T-helper 22 cell (primary cell): Measurements from ENCODE around the gene ADAM19.

ENCODE experiments used
- DNase-seq: peaks from one replicate; pipeline ENCODE4 v3.0.0-alpha.2; 2020; ENCODE audit warnings: low read depth

Gene ADAM19

DNA sequence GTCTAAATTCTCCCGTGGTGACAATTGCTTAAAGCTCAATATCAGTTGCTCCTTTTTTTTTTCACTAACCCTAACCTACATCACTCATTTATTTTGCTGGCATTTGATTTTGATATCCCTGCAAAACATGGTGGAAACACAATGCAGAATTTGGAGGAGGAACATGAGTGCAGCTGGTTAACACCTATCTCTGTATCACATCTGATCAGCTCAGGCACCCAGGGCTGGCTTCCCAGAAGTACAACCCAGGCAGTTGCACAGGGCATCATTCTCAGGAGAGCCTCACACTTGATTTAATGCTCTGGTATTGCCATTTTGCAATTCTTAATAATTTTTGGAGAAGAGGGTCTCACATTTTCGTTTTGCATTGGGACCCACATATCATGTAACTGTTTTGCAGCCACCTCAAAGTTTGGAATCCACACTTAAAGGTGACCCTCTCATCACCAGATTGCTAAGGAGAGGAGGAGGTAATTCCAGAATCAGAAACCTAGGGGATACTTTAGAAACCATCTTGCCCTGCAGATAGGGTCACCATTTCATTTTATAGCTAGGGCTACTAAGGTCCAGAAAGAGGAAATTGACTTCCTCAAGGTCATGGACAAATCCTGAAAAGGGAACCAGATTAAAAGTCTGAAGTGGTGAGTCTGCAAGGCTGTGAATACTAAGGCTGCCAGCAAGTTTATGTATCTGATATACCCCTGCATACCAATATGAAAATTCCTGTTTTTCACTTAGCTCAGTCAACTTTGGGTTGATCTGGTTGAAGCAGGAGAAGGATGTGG, 19.3 kb upstream of the ADAM19 start:
- DNase-seq, result no peak

DNA sequence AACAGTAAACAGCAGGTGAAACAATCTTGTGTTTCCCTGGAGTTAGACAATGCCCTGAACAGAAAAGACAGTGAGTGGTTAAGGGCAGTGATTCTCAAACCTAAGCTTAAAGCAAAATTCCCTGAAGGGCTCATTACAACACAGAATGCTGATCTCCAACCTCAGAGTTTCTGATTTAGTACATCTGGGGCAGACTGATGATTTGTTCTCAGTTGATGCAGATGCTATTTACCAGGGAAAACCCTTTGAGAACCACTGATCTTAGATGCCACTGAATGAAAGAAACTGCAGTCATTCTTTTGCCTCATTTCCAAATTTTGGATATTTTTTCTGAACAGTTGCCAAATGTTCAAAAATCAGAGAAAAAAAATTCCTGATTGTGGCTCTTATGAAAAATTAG, 18.7 kb upstream of the ADAM19 start:
- no peak for DNase-seq

DNA sequence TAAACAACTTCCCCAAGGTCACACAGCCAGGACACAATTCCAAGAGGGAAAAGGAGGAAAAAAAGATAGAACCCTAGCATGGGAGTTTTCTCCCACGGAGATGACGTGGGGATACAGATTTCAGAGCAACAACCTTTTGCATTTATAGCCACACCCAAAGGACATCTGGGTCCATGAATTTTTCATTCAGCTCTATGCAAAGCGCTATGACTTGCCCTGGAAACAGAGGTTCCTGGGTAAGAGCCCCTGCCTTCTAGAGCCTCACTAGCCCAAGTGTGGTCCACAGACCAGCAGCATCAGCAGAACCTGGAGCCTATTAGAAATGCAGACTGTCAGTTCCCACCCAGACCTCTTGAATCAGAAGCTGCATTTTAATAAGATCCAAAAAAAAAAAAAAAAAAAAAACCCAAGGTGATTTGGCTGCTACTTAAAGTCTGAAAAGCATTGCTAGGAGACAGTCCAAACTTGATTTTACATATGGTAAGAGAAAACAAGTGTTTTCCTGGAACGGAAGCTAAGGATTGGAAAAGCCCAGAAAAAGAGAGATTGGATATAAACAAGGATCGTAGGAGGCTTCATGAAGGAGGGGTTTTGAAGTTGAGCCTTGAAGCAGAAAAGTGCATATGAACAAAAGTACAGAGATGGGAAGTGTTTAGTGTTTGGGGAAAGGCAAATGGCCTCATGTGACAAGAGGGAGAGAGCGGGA, 17.6 kb upstream of the ADAM19 start:
- DNase-seq, result no peak

DNA sequence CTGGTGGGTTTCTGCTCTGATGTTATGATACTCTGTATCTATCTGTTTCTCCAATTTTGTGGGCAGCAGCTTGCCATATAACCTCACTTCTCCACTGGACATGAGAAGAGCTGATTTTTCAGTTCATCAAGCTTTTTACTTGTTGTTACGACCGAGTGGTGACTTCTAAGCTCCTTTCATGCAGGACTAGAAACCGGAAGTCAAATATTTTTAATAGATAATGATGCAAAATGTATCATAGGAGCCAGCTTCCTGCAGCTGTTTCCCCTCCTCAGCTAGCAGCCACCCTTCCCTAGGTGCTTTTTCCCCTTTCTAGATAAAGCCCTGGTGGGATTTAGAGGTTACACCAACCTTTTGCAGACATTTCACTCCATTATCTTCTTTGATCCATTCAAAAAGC, 17.0 kb upstream of the ADAM19 start:
- DNase-seq, result no peak

DNA sequence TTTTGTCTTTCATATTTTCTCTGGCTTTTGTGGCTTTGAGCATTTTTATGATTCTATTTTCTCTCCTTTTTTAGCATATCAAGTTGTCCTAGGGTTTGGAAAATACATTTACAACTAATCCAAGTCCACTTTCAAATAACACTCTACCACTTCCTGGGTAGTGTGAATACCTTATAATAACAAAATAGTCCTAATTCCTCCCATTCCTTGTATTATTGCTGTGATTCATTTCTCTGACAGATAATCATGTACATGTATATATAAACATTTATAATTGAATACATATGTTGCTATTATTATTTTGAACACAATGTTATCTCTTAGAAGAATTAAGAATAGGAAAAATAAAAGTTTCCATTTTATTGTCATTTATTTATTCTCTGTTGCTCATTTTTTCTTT, 14.9 kb upstream of the ADAM19 start:
- no peak for DNase-seq

DNA sequence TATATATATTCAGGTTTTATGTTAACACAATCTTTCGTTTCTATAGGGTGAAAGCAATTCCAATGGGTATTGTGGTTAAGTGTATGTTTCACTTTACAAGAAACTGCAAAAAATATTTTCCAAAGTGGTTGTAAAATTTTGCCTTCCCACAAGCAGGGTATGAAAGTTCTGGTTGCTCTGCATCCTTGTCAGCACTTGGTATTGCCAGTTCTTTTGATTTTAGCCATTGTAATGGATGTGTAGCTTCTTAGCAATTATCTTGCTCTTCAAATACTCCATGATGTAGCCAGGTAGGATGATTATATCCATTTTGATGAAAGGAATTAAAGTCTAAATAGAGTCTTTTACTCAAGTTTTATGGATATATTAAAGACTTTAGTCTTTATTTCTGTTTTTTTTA, 9.1 kb upstream of the ADAM19 start:
- no peak for DNase-seq

DNA sequence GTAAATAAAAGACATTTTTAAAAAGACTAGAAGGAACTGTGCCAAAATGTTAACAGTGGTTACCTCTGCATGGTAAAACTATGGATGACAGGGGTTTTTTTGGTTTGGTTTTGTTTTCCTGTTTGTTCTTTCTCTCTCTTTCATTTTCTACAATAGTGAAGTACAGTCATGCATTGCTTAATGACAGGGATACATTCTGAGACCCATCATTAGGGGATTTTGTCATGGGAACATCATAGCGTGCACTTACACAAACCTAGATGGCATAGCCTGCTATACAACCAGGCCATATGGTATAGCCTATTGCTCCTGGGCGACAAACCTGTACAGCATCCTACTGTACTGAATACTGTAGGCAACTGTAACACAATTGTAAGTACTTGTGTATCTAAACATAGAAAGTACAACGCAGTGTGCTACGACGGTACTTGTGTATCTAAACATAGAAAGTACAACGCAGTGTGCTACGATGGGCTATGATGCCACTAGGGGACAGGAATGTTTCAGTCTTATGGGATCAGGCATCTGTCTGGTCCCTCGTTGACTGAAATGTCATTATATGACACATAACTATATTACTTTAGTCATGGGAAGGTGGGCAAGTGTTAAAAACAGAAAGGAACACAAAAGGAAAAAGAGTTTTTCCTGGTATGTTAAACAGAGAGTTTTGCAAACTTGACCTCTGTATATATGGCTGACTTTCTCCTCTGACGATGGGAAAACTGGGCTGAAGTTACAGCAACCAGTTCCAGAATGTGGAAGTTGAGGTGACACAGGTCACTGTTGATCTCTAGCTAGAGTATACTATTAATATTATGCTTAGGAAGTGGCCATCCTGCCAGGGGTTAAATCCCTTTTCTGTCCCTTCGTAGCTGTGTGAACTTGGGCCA, 7.4 kb upstream of the ADAM19 start:
- DNase-seq, result no peak

DNA sequence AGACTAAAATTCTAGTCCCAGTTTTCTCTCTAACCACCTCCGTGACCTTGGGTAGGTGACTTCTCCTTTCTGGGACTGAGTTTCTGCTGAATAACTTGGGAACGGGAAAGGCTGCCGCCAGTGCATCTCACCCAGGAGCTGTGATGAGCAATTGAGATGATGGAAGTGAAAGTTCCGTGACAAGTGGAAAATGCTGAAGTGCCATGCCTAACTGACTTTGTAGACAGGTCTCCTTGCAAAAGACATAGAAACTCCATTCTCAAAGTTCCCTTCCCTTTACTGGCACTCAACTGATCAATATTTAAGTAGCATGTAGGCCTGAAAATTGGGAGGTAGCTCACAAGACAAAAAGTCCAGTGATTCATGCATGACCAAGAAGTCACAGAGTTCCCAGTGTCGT, 6.3 kb upstream of the ADAM19 start:
- DNase-seq, result no peak

DNA sequence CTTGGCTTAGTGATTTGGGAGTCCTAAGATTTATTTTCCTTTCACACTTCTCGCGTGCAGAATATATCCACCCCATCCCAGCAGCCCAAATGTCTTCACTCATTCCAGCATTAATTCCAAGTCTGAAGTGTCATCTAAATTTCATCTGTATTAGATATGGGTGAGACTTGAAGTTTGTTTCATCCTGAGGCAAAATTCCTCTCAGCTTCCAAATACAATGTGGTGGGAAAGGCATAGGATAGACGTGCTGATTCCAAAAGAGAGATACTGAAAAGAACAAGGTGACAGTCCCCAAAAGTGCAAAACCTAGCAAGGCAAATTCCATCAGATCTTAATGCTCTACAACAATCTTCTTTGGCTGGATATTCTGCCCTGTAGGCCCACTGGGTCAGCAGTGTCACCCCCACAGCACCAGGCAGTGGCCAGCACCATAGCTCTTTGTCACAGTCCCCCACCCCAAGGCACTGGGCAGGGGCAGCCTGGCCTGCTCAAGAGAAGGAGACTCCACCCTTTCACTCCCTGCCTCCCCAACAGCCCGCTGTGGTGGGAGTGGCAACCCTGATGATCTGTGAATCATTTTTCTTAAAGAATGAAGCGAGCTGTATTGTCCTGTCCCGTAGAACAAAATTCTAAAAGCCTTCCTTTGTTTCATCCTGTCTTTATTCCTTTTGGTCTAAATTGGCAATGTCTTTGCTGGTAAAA, 2.7 kb upstream of the ADAM19 start:
- no peak for DNase-seq

DNA sequence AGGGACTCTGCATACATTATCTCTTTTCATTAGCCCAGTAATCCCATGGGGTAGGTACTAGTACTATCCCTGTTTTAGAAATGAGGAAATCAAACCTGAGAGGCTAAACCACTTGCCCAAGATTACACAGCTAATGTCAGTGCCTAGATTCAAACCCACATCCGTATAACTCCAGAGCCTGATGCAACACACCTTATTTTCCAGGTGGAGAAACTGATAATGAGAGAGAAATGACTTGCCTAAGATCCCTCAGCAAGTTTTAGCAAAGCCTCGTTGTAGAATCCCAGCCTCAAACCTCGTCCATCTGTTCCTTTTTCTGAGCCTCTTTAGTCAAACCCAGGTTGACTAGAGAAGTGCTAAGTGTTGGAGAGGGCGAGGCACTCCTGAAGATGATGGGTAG, 1.1 kb upstream of the ADAM19 start:
- no peak for DNase-seq

DNA sequence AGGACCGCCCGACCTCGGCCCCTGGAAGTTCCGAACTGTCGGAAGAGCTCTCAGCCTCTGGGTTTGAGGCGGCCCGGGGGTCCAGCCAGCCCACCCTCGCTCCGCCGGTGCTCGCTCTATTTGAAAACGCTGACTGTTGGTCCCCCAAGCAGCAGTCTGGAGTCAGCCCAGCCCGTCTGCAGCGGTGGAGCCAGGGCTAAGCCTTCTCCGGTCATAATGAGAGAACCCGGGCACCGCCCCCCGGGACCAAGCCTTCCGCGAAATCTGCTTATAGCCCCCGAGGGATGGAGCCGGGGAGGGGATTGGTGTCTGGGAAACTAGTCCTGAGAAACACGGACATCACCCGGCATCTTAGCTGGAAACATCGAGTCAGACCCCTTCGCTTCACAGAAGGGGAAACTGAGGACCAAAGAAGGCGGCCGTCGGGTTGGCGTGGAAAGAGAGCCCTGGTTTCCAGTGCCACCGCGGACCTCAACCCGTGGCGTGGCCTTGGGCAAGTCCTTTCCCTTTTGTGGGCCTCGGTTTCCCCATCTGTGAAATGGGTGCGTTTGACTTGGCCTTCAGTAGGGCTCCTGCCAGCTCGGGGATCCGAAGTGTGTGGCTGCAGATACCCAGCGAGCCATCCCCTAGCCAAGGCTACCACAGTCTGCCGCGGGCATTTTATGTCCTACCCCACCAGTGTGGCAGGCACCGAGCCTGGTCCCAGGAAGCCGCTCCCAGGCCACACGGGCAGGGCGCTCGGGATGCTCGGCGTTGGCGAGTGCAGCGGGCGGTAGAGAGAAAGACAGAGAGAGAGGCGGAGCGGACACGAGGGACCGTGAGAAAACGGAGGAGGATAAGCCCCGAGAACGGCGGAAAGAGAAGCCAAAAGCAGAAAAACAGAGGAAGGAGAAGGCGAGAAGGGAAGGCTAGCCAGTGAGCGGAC, 857 bp downstream of the ADAM19 start:
- DNase-seq, result no peak

DNA sequence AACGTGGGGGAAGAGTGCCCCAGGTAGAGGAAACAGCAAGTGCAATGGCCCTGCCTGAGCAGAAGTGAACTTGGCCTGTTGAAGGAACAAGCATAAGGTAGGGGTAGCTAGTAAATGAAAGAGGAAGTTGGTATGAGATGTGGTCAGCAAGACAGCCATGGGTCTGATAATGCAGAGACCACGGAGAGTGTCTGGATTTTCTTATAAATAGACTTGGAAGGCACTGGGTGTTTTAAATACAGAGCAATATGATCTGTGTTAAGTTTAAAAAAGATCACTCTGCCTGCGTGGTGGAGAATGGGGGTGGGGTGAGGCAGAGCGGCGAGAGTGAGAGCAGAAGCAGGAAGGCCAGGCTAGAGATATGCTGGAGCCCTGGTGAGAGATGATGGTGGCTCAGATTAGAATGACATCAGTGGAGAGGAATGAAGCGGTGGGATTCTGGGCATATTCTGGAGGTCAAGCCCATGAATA, 4.2 kb downstream of the ADAM19 start:
- peak; percentile 13 for DNase-seq

DNA sequence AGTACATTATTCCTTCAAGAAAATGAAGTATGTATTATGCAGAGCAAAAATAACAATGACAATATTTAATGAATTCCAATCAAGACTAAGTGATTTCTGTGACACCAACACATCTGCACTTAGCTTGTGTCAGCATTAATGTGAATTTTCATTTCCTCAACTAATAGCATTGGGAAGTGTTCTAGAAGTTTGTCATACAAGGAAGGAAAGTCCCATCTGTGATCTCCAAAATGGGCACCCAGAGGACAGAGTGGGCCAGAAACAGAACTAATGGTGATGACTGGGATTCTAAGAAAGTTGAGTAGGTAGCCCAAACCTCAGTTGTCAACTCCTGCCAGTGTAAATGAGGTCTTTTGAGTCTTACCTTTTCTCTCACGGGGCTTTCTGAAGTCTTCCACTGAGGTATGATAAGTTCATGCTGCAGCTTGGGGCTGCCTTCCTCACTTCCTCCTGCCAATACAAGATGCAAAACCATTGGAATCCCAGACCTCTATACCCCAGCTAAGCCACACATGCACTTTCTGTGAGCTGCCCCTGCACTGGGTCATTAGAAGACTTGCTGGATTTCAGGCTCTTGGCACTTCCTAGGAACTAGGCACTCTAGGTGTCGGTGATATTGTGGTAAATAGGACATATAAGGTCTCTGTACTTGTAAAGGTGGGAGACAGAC, 4.9 kb downstream of the ADAM19 start:
- no peak for DNase-seq

DNA sequence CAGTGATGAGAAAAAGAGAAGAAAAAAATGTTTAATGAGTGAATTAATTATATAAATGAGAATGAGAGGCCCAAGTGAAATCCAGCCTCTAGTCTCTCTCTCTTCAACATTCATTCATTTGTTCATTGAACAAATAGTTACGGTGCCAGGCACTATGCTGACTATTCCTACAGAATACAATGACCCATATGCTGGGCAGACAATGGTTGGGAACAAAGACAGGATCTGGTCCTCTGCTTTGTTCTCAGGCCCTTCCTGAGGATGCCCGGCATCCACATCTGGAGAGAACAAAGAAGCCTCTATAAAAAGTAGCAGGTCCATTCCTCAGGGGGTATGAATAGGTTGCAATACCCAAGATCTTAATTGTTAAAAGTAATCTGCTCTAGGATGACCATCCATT, 6.9 kb downstream of the ADAM19 start:
- no peak for DNase-seq

DNA sequence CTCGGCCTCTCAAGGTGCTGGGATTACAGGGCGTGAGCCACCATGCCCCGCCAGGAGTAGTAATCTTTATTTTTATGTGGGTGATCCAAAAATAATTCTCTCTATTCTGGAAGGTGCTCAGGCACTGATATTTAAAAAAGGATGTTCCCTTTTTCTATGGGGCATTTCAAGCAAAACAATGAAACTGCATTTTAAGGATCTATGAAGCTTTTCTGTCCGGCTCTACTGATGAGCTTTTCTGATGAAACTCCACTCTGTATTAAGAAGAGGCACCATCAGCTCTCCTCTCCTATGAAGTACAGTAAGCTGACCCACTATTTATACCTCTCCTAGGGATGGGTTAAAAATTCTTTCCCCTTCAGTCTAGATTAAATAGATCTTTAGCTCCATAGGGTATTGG, 7.4 kb downstream of the ADAM19 start:
- no peak for DNase-seq

DNA sequence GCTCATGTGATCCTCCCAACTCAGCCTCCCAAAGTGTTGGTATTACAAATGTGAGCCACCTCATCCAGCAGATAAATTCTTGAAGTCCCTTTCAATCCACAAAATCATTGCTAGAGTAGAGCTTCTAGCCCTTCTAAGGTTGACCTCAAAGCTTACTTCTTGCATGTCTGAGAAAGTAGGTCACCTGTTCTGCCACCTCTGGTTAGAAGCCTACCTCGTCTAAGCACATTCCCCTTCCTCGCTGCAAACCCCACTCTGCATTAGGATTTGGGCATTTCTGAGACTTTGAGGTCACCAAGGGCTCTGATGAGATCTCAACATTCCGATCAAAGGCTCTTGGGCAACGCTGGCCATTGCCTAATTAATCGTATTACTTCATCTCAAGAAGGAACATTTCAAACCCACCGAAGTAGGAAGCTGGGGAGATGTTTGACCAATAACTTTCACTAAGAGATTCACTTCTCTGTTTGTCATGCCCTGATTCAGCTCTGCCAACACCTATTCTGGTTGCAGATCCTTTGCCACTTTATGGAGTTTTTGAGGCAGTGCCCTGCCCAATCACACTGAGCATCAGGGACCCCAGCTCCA, 8.6 kb downstream of the ADAM19 start:
- no peak for DNase-seq

DNA sequence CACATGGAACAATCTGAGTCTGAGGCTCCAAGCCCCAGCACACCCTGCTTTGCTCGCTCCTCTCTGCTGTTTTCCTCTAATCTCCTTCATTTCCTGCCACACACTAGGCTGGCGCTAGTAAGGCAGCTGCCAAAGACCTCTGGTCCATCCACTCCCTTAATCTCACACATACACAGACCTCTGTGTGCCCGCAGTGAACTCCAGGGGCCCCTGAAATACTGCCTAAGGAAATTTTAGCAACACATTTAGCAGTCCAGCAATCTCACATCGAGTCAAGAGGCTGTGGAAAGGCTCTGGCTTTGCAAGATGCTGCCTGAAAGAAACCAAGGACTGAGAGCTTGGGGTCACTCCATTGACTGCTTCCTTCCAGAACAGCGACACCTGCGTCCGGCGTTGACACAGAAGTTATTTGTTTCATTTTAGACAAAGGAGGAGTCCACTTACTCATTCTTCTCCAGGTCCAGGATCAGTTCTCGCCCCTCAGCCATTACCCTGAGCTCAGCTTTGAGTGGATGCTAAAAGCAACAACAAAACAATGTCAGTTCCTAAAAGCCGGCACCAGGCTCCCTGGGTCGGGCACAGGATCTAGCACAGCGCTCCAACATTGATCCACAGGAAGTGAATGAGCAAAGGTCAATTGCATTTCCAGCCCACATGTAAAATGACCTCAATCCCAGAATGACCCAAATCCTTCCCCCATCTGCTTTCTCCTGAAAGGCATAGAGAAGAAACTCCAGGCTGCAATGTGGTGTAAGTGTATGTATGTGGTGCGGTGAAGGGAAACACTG, 11.5 kb downstream of the ADAM19 start:
- DNase-seq, result no peak

DNA sequence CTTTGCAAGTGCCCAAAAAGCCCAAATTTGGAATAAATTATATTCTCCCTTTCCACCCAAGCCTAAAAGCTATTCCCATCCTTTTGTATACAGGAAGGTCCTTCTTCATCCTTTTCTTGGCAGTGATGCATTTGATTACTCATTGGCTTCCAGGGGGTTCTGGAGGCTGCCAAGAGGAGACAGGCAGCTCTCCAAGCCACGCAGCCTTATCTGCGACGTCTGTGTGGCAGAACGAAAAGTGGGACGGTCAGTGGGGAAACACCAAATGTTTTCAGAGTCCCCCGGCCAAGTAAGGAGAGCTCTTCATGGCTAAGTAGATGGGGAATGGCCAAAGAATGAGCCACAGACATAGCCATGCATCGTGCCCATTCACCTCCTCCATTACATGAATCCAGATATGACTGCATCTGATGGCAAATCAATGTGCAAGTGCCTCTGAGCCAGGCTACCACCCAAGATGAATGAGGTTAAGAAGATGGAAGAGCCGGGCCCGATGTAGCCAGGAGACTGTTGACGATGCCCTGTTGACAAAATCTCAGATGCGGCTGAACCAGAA, 12.1 kb downstream of the ADAM19 start:
- DNase-seq, result no peak

DNA sequence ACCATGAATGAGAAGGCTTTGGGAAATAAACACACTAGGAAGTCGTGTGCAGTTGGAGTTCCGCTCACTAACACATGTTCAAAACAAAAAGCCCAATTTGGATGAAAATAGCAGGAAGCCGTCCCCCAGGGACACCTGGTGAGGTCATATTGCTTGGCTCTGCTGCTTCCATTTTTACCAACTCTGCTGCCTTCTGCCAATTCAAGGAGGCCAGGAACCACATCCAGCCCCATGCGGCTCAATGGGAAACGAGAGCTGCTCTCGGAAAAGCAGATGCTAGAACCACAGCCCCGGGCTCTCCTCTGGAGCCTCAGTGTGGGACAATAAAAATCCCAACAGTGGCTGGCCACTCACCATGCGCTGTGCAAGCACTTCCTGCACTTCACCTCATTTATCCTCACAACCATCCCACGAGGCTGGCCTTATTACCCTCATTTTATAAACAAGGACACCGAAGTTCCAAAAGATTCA, 13.4 kb downstream of the ADAM19 start:
- DNase-seq, result no peak
